Stimulated activated CD4-positive, alpha-beta T cell treated with anti-CD3 and anti-CD28 coated beads, Interleukin-4, amount 100 ng/mL, for 1 hour (primary cell): ENCODE data around the gene CAST.
"Not testable (repeated sequence)": the region's sequence is repeated elsewhere in the genome, so short reads cannot be mapped to it uniquely, and the experiment has no call there.

Source experiments
- DNase-seq: peaks from one replicate; pipeline ENCODE4 v3.0.0-alpha.2; 2020

The CAST gene

GRCh38 chr5:96661855-96662724, at the start of gene CAST:
TSS of gene CAST (plus strand) at chr5:96662376. CDS start at chr5:96662423, 47 bp downstream.
- DNase-seq = peak; percentile 77

- peak; percentile 8 for DNase-seq
Measured at GRCh38 chr5:96614110-96614691, 48.0 kb upstream of the CAST start.

- DNase-seq = no peak
Measured at GRCh38 chr5:96615223-96615622, 47.0 kb upstream of the CAST start.

DNA sequence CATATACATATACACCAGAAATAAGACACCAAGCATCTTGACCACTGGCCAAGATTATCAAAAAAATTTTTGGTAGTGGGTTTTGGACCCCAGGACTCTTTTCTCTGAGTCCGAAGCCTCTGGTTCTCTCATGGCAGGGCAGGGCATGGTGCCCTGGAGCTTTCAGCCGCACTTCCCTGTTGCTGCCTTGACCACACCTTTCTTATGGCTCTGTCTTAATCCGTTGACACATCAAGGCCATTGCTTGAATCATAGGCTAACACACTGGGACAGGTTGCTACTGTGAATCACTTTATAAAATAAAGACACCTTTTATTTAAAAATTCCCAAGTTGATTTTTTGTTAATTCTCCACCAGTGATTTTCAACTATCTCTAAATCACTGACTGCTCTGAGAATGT, 45.4 kb upstream of the CAST start:
- no peak for DNase-seq

DNA sequence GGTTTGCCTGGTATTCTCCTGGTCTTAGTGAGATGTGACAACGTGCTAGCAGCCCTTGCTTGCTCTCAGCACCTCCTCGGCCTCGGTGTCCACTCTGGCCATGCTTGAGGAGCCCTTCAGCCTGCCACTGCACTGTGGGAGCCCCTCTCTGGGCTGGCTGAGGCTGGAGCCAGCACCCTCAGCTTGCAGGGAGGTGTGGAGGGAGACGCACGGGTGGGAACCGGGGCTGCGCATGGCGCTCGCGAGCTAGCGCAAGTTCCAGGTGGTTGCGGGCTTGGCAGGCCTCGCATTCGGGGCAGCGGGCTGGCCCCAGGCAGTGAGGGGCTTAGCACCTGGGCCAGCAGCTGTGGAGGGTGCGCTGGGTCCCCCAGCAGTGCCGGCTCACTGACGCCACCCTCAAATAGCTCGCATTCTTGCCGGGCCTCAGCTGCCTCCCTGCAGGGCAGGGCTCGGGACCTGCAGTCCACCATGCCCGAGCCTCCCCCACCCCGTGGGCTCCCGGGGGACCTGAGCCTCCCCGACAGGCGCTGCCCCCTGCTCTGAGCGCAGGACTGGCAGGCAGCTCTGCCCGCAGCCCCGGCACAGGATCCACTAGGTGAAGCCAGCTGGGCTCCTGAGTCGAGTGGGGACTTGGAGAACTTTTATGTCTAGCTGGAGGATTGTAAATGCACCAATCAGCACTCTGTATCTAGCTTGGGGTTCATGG, 43.7 kb upstream of the CAST start:
- not testable (repeated sequence) for DNase-seq

DNA sequence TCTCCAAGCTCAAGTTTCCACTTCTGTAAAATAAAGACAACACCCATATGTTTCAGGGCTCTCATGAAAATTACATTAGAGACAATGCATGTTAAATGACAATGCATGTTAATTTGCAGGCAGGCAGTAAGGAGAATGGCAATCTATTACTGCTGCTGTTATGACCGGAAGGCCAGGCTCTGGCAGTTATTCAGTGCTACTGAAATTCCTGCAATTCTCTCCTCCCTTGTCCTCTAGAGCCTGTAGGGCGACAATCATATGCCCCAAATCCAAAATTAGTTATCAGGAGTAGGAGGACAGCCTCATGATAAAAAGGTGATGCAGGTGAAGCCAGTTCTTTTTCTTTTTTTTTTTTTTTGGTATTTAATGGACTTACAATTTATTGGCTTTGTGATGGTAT, 42.2 kb upstream of the CAST start:
- DNase-seq = no peak

DNA sequence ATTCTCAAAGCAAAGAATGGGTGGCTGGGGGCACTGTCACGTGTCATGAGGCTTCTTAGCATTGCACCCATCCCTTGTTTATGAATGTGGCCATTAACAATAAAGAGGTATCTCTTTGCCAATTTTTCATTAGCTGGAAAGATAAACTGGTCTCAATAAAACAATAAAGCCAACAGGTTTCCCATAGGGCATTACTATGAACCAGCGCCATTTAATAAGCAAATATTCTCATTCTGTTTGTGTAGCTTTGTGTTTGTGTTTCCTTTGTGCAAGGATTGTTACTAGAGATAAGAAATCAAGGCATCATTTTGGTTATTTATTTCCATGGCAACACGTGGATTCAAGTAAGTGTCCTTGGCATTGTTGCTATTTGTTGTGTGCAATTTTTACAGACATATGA, 37.6 kb upstream of the CAST start:
- no peak for DNase-seq

GRCh38 chr5:96625365-96625764, 36.8 kb upstream of the CAST start:
- no peak for DNase-seq

GRCh38 chr5:96626956-96627355, 35.2 kb upstream of the CAST start:
- DNase-seq = no peak

- DNase-seq = no peak
Measured at GRCh38 chr5:96627792-96628398, 34.3 kb upstream of the CAST start.

- no peak for DNase-seq
Measured at GRCh38 chr5:96628406-96628805, 33.8 kb upstream of the CAST start.

DNA sequence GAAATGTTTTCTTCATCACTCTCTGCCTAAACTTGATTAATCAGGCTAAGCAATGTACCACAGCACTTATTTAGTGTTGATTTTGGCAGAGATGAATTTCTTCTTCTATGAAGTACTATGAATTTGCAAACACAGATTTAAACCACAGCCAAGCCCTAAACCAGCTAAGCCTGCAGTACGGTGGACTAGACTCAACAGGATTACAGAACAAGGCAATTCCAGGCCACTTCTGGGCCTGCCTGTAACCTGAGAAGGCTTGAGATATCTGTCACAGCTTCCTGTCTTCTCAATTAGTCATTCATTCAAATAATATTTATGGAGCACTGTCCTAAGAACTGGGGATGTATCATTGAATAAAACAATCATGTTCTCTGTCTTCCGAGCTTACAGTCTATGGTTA, 32.4 kb upstream of the CAST start:
- no peak for DNase-seq

- no peak for DNase-seq
Measured at GRCh38 chr5:96633820-96634219, 28.4 kb upstream of the CAST start.

DNA sequence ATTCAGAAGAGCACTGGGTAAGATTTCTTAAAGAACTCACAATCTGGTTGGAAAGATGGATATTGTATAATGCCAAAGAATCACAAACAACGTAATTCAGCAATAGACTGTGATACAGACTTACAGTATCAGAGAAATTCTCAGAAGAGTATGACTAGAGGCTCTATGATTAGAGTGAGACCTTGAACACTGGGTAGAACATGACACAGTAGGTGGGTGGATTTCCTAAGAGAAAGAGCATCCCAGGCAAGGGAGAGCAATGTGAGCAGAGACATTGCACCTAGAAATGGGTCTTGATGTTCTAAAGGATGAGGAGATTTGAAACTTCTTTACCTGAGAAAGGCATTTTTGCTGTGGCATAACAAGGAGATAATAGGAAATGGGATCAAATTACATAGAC, 27.3 kb upstream of the CAST start:
- DNase-seq = no peak

DNA sequence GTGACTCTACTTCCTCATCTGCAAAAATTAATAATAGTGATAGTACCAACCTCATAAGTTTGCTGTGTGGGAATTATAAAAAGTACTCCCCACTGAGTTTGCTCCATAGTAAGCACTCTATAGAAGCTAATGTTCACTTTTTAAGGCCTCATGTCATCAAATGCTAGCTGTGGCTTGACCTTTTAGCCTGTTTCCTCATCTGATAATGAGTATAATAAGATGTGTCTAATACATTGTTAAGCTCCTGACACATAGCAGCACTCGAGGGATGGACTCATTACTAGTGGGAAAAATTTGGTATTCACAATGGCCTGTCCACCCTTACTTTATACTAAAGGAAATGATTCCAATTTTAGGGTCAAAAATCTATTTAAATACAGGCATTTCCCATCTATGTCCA, 26.1 kb upstream of the CAST start:
- DNase-seq = no peak

GRCh38 chr5:96636594-96636993, 25.6 kb upstream of the CAST start:
- DNase-seq = no peak

- no peak for DNase-seq
Measured at GRCh38 chr5:96637196-96637595, 25.0 kb upstream of the CAST start.

DNA sequence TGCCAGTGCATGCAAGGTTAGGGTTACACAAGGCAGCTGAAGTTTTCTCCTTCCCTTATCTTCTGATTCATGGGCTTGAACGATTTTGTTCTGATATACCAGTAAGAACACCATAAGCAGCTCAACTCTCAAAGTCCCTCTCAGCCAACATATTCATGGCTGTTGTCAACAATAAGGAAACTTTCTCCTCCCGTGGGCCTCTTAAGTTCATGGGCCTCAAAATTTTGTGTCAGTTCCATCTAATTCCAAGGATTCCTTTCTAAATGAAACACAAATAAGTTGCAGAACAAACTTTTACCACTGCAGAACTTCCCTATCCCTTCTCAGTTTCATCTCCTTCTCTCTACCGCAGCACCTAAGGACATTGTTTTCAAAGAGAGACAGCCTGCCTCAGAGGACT, 23.6 kb upstream of the CAST start:
- no peak for DNase-seq

DNA sequence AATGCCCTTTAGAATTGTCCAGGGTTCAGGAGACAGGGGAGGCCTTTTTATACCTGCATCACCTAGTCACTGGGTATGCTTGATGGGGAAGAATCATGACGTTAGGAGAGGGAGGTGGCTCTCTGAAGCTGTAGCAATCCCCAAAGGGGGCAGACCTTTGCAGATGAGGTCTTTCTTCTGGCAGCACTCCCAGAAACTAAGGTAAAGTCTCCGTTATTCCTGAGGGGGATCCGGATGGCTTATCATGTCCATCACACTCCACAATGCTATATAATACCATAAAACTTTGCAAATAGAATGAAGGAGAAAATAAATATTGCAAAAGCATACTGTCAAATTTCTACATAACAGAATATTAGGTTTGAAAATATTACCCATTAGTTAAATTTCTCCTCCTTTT, 21.5 kb upstream of the CAST start:
- no peak for DNase-seq

GRCh38 chr5:96641368-96642280, 20.6 kb upstream of the CAST start:
- DNase-seq = no peak

- DNase-seq = no peak
Measured at GRCh38 chr5:96642281-96642640, 19.9 kb upstream of the CAST start.

GRCh38 chr5:96645091-96645490, 17.1 kb upstream of the CAST start:
- DNase-seq = no peak

DNA sequence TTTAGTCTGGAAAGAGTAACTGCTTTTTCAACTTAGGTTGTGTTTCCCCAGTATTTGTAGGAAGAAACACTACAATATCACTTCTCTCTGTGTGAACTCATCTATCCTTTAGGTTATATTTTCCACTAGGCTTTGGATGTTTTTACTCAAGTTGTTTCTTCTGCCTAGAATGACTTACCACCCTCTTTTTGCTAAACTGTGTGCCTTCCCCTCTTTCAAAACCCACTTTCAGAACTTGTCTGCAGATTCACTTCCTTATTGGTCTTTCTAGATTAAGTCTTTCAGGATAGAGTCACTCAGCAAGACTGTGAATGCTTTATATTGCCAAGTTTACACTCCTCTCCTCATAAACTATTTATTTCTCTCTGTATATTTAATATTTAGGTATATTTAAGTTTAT, 14.2 kb upstream of the CAST start:
- no peak for DNase-seq
